Stimulated activated CD8-positive, alpha-beta memory T cell treated with anti-CD3 and anti-CD28 coated beads, Interleukin-4, amount 100 ng/mL, for 4 hours (primary cell): ENCODE measurements around the gene NDUFA3.

Source experiments
- DNase-seq, 2 donors: peaks; one replicate each; pipeline ENCODE4 v3.0.0-alpha.2; 2020; ENCODE audit warnings: low read depth in 2 of 2, low spot score in 1 of 2

Gene NDUFA3

DNA sequence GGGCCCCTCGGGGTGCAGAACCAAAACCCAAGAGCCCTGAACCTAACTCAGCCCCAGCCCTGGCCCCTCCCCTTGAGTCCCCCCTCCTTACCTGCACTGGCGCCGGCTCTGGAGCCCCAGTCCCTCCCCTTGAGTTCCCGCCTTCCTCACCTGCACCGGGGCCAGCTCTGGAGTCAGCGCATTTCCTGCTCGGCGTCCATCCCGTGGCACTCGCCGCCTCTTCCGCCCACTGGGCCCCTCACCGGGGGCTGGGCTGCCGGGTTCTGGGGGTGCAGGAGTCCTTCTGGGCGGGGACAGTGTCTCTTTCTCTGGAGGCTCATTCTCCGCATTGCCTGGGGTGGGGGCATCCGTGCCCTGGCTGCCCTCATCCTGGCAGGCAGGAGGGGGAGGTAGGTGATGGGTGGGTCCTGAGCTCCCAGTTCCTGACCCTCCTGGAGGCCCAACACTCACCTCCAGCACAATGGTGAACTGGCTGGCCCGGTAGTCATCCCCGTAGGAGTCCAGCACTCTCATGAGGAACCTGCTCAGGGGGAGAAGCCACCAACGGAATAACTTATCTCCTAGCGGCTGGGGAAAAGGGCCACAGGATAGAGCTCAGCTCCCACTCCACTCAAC, 5.3 kb downstream of the NDUFA3 start:
- no peak for DNase-seq

DNA sequence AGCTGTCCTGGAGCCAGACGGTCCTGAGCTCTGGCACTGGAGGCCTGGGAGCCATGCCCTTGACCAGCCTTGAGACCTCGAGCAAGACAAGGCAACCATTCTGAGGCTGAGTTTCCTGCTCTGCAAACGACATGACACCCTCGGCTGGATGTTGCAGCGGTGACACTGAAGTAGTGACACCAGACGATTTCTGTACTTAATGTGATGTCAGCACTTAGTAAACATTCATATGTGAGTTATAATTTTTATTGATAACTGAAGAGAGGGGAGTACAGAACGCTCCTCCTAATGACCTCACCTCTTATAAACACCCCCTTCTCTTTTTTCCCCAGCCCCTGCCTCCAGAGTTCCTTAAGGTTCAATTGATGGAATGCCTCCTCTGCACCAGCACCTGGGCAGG, 5.8 kb downstream of the NDUFA3 start:
- DNase-seq: no peak

DNA sequence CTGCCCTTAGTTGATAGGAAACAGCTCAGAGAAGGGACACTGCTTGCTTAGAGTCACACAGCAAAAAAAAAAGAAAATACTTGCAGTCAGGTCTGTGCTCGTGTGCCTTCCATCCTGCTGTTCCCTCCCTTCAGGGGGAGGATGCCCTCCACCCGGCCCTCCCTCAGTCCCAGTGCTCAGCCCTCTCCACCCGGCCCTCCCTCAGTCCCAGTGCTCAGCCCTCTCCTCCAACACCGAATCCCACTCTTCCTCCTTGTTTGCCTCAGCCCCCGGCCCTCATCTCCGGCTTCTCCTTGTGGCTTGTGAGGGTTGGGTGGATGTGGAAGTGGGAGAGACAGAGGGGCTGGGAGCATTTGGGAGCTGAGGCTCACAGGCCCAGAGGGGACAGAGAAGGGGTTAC, 7.0 kb downstream of the NDUFA3 start:
- no peak for DNase-seq

DNA sequence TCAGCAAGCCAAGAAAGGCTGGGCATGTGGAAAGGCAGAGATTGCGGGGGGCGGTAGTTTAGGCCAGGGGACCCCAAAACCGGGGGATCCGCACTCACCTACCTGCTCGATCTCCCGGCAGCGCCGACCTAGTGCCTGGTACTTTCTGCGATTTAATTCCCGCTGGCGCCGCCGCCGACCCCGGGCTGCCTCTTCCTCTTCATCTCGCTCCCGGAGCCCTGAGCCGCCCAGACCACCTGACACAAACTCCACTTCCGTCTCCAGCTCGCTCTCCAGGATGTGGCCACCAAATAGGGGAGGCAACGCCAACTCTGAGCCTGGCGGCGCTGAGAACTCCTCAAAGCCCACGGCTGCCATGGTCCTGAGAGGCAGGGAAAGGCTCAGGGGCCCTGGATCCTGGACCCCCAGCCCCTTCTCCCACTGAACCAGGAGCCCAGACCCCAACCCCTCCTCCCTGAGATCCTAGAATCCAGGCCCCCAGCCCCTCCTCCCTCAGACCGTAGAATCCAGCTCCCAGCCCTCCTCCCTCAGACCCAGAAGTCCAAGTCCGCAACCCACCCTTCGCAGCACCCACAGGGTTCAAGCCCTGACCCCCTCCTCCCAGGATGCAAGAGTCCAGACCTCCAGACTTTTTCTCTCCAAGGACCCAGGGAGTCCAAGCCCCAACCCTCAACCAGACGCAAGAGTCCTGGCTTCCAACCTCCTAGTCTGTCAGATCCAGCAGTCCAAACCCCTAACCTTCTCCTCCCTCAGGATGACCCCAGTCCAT, 11.9 kb downstream of the NDUFA3 start:
- DNase-seq: no peak

DNA sequence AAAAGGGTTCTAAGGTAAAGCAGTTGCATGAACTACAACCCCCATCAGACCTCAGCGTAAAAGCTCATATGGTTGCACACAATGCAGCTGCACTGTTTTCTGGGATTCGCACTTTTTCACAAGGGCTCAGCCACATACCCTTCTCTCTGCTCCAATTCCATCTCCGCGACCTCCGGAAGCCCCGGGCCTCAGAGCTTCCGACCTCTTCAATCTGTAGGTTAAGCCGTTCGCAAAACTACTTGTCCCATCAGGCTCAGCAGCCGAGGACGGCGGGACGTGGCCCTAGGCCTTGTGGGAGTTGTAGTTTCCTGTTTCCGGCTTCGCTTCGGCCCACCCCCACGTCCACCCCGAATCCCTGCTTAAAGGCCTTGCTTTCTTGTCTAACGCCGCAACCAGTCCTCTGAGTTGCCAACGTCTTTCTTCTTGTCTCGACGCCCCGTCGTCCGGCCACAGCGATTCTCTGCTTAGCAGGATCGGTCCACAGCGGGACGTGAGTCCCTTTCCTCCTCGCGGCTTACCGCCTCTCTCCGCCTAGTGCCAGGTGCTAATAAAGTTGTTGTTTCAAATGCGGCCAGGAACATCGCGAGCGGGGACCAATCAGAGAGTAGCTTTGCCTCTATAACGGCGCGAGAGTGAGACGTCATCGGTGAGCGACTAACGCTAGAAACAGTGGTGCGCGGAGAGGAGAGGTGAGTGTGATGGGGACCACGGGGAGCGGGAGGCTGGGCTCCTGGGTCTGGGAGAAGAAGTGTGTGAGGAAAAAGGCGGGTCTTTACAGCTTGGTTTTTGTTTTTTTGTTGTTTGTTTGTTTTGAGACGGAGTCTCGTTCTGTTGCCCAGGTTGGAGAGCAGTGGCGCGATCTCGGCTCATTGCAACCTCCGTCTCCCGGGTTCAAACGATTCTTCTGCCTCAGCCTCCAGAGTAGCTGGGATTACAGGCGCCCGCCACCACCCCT, 12.7 kb downstream of the NDUFA3 start, which contains the start of the genes PRPF31 and TFPT:
Gene PRPF31, plus strand, starts transcription at position 646 of the 955 bp plus-strand sequence. CDS start 2,525 bp downstream, outside the sequence.
Gene TFPT, minus strand, starts transcription at position 549 of the 955 bp plus-strand sequence. Its CDS starts 388 bp downstream, at position 161.
- DNase-seq: peak; percentile 93 to 99

DNA sequence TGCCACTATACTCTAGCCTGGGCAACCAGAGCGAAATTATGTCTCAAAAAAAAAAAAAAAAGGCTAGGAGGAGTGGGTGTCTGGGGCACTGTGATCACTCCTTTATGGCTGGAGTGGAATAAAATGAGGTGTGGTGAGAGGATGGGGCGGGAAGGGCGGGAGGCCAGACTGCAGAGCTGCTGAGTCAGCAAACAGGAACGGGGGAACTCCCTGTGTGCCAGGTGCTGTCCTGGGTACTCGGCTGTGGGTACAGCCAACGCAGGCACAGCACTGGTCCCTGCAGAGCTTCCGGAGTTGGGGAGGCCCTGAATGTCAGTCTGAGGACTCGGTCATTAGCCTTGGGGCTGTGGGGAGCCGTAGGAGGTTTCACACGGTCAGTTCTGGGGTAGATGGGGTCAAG, 18.6 kb downstream of the NDUFA3 start:
- DNase-seq: no peak

DNA sequence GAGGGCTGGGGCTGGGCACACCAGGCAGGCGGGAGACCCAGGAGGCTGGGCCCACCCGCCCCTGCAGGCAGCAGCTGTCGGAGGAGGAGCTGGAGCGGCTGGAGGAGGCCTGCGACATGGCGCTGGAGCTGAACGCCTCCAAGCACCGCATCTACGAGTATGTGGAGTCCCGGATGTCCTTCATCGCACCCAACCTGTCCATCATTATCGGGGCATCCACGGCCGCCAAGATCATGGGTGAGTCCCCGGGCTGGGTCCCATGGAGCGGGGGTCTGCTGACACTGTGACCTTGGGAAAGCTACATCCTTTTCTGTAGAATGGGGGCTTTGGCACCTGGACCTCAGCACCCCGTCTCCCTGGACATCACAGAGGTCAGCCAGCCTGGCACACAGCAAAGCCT, 21.0 kb downstream of the NDUFA3 start:
- DNase-seq: no peak

DNA sequence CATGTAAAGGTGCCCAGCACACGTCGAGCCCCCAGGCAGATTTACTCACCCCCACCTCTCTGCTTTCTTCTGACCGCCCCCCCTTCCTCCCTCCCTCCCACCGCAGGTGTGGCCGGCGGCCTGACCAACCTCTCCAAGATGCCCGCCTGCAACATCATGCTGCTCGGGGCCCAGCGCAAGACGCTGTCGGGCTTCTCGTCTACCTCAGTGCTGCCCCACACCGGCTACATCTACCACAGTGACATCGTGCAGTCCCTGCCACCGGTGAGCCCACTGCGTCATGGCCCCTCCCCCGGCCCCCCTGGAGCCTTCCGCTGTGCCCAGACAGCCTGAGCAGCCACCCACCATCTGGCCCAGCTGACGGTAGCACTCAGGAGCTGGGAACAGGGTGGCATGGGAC, 21.7 kb downstream of the NDUFA3 start:
- DNase-seq: no peak

DNA sequence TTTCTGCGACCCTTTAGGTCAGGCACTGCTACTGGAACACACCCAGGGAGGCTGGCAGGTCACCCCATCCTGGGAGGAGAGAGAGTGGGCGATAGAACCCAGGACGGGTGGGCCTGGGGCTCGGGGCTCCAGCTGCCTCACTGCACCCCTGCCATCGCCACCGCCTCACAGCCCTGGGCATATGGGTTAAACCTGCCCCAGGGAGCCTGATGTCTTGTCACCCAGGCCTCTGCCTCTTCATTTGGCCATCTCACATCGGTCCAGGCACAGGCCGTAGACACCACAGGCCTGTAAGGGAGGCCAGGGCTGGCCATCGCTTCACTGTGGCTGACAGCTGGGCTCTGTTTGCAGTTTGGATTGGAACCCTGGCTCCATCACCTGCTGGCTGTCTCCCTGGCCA, 23.1 kb downstream of the NDUFA3 start:
- DNase-seq: no peak

DNA sequence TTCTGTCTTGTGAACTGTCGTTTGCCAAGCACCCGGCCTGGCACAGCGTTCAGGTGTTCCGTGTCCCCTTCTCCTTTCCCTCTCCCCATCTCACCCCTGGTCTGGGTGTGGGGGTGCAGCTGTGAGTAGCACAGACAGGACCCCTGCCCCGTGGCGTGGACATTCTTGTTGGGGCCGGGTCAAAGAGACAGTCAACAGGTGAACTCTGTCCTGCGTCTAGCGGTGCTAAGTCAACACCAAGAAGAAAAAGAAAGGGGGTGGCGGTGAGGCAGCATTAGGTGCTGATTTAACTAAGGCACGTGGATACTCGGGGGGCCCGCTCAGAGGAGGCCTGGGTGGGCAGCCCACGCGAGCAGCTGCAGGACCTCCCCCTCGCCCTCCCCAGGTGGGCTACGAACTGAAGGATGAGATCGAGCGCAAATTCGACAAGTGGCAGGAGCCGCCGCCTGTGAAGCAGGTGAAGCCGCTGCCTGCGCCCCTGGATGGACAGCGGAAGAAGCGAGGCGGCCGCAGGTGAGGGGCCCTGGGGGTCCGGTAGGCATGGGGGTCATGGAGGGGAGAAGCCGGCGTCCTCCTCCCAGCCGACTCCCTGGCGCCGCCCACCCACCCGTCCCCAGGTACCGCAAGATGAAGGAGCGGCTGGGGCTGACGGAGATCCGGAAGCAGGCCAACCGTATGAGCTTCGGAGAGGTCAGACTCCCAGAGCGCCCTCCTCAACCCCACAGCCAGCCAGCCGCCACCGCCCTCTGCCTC, 25.2 kb downstream of the NDUFA3 start:
- DNase-seq: no peak

DNA sequence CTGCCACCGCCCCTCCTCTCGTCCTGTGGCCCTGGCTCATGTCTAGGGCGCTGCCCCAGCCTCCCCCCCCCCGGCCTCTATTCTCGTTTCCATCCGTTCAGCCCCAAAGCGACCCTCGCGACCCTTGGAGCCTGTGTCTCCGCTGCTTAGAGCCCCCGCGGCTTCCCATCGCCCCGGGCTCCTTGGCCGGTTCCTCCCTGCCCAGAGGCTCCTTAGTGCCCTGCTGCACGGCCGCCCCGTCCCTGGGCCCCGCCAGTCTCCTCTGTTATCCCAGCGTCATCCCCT, 25.7 kb downstream of the NDUFA3 start:
- DNase-seq: no peak

DNA sequence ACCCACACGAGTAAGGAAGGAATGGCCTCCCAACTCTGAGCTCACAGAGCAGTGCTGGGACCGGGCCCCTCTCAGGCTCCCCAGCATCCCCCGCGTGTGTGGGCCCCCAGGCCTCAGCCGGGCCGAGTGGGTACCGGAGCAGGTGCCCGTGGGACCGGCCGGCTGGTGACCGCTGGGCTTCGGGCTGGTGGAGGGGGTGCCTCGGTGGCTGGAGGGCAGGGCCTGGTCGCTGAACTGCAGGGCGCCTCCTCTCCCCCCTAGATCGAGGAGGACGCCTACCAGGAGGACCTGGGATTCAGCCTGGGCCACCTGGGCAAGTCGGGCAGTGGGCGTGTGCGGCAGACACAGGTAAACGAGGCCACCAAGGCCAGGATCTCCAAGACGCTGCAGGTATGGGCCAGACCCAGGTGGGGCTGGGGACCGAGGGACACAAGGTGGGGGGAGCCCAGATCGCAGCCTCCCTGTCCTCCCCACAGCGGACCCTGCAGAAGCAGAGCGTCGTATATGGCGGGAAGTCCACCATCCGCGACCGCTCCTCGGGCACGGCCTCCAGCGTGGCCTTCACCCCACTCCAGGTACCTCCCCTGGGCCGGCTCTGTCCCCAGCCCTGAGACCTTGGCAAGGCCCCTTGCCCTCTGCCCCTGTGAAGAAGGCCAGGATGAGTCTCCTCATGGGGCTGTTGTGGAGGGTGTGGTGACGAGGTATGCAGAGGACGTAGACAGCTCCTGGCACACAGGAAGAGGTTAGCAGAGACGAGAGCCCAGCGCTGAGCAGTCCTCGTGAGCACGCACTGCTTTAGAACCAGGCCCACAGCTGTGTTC, 26.4 kb downstream of the NDUFA3 start:
- no peak for DNase-seq

DNA sequence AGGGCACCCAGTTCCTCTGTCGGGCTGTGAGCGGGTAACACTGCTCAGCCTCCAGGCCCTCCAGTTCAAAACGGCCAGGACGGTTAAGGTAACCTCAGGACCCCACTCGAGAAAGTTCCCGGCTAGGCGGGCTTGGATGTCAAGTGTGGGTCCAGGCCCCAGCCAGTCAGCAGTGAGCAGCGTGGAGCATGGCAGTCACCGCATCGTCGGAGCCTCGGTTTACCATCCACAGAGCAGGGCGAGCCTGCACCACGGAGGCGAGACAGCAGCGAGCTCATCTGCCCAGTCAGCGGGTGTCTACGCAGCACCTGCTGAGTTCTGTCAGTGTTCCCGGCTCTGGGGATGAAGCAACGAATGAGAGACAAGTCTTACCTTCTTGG, 27.0 kb downstream of the NDUFA3 start:
- no peak for DNase-seq

DNA sequence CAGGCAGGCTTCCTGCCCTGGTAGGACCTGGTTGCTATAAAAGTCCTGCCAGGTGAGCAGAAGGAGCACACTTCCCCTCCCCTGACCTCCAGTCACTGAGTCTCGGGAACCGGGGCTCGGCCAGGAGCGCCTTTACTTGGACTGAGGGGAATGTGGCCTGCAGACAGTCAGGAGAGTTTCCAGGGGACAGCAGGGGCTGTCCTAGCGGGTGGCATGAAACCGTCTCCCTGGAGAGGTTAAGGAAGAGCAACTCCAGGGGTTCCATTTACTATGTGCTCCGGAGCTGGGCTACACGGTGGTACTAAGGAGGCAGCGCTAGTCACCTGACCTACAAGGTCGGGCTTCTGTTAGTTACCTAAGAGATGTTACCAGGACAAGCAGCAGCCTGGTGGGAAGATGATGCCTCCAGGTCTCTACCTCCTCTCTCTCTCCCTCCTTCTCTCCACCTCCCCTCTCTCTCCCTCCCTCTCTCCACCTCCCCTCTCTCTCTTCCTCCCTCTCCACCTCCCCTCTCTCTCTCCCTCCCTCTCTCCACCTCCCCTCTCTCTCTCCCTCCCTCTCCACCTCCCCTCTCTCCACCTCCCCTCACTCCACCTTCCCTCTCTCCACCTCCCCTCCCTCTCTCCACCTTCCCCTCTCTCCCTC, 30.8 kb downstream of the NDUFA3 start:
- no peak for DNase-seq

DNA sequence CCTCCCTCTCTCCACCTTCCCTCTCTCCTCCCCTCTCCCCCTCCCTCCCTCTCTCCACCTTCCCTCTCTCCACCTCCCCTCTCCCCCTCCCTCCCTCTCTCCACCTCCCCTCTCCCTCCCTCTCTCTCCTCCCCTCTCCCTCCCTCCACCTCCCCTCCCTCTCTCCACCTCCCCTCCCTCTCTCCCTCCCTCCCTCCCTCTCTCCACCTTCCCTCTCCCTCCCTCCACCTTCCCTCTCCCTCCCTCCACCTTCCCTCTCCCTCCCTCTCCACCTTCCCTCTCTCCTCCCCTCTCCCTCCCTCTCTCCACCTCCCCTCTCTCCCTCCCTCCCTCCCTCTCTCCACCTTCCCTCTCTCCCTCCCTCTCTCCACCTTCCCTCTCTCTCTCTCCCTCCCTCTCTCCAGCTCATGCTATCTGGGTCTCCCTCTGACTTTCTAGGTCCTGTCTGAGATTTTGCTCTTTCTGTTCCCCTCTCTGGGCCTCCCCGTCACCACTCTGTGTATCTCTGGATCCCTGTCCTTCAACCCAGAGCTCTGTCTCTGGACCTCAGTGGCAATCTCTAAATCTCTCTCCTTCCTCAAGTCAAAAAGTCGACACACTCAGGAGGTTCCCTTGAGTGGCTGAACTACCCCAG, 31.4 kb downstream of the NDUFA3 start:
- no peak for DNase-seq

DNA sequence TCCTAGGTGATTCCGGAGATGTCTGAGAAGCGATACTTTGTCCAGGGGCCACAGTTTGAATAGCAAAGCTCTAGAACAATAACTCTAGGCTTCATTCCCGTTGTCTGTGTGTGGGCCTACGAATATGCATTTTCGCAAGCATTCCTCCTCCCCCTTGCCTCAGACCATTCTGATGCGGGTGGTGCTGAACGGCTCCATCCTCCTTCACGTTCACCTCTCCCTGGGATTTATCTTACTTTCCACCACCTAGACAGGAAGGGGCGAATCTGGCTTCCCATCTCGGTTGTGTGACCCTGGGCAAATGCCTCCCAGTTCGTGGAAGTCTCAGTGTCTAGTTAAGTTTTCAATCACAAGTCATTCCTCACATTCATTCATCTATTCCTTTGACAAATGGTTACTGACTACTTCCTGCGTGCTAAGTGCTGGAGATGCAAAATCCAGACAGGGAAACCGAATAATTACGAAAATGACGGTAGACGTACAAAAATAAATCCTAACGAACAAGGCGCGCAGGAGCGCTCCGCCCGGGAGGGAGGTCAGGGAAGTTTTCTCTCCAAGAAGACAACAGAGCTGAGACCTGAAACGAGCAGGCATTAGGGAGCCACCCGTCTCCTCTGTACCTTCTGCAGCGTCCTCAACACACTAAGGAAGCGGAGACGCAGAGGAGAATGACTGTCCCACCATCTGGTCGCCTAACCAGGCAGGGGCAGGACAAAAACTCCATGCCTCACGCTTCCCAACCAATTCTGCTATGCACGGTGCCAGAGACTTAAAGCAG, 33.6 kb downstream of the NDUFA3 start:
- no peak for DNase-seq

DNA sequence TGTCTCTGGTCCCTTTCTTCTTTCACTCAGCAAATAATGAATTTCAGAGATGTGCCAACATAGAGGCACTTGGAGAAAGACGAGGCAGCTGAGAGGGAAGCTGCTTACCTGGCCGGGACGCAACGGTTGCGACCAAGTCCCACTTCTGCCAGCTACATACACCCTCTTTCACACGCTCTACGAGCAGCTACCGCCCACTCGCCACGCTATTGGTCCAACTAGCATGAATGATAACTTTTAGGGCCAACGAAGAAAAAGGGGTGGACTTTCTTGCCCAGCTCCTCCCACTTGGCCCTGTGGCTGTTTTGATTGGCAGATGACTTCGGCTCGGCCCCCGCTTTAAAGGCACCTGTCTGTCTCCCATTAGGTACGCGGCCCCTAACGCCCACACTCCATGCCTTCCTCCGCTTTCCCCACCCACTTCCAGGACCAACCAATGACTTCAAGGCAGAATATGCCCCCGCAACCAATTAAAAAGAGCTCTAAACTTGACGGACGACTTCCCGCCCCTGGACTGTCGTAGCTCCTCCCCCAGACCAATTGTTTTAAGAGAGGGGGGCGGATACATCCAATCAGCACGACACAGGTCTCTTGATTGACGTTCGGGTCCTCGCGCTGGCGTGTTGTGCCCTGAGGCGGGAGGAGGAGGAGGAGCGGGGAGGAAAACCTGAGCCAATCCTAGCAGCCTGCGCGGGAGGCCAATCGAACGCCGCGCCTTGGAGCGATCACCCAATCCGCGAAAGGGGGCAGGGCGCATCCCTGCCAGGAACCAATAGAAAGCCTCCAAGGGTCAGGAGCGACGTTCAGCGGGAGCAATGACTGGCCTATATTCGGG, 34.4 kb downstream of the NDUFA3 start:
- DNase-seq: peak; percentile 95 to 99
